PC-3 (cell line): Measurements from ENCODE around the gene ZEB2. TPM values are rescaled to one million over a fixed set of nuclear protein-coding genes. Genes with fewer than 3 reads are reported as not detected.

Source experiments
- ATAC-seq: fragments of 200-7000 bp; cut with Tn5 transposase; 2 replicates; pipeline ENCODE4 v1.9.1; 2020; ENCODE audit warnings: mild to moderate bottlenecking, moderate library complexity
- BruUV-seq: library from RNA; stranded (reverse); fragments of 400-500 nt; replicated peaks from 2 replicates; lab custom pipeline; 2021; lab: Mats Ljungman, UMichigan
- CTCF ChIA-PET: fragments of 300-600 bp; sonication (Branson Sonifier 250); formaldehyde crosslinking; loops from one replicate; lab custom pipeline; 2022; ENCODE audit warnings: antibody characterized with exemption; lab: Charles Lee
- POLR2A ChIA-PET: fragments of 300-600 bp; sonication (Branson Sonifier 250); formaldehyde crosslinking; loops from one replicate; lab custom pipeline; 2022; ENCODE audit warnings: antibody characterized with exemption; ENCODE audit not compliant: unreplicated experiment; lab: Charles Lee
- DNase-seq: peaks from one replicate; pipeline ENCODE4 v3.0.0-alpha.2; 2015
- H2AFZ ChIP-seq: fragments of 300-600 bp; sonication (generic); 2 replicates; pipeline ENCODE4 v1.6.0; 2016; ENCODE audit warnings: antibody characterized with exemption, low read length
- H3F3A ChIP-seq: fragments of 300-600 bp; sonication (generic); one replicate; pipeline ENCODE4 v1.6.0; 2017; ENCODE audit warnings: antibody characterized with exemption, low read length, control low read depth, mild to moderate bottlenecking; ENCODE audit not compliant: unreplicated experiment
- H3K27ac ChIP-seq: fragments of 300-600 bp; sonication (generic); 2 replicates; pipeline ENCODE4 v1.5.1; 2016; ENCODE audit warnings: mild to moderate bottlenecking, low read length
- H3K27me3 ChIP-seq: fragments of 300-600 bp; sonication (generic); 2 replicates; pipeline ENCODE4 v1.6.1; 2016; ENCODE audit warnings: low read length, mixed read lengths
- H3K36me3 ChIP-seq: fragments of 300-600 bp; sonication (generic); 2 replicates; pipeline ENCODE4 v1.6.1; 2016; ENCODE audit warnings: low read depth, mixed run types, low read length, mixed read lengths
- H3K4me1 ChIP-seq: fragments of 300-600 bp; sonication (generic); 2 replicates; pipeline ENCODE4 v1.5.1; 2016; ENCODE audit warnings: low read length; ENCODE audit not compliant: insufficient read depth
- H3K4me2 ChIP-seq: fragments of 300-600 bp; sonication (generic); 2 replicates; pipeline ENCODE4 v1.6.0; 2016; ENCODE audit warnings: low read length
- H3K4me3 ChIP-seq: fragments of 300-600 bp; sonication (generic); 2 replicates; pipeline ENCODE4 v1.5.1; 2016; ENCODE audit warnings: mild to moderate bottlenecking, low read length, mixed read lengths
- H3K79me2 ChIP-seq: fragments of 300-600 bp; sonication (generic); 2 replicates; pipeline ENCODE4 v1.6.1; 2017; ENCODE audit warnings: low read length, mixed read lengths
- H3K9ac ChIP-seq: fragments of 300-600 bp; sonication (generic); 2 replicates; pipeline ENCODE4 v1.6.0; 2016; ENCODE audit warnings: mild to moderate bottlenecking, low read length
- H3K9me2 ChIP-seq: fragments of 300-600 bp; sonication (generic); replicated peaks from 2 replicates; pipeline ENCODE4 v1.6.1; 2016; ENCODE audit warnings: mixed run types, low read length, mixed read lengths
- H3K9me3 ChIP-seq: fragments of 300-600 bp; sonication (generic); 2 replicates; pipeline ENCODE4 v1.6.1; 2016; ENCODE audit warnings: low read length, mixed read lengths
- H4K20me1 ChIP-seq: fragments of 300-600 bp; sonication (generic); 2 replicates; pipeline ENCODE4 v1.6.1; 2016; ENCODE audit warnings: low read length, mixed read lengths
- EZH2 ChIP-seq: fragments of 300-600 bp; sonication (generic); IDR thresholded peaks from one replicate; pipeline ENCODE4 v1.6.1; 2017; ENCODE audit warnings: antibody characterized with exemption, mild to moderate bottlenecking, low read length; ENCODE audit not compliant: unreplicated experiment
- EZH2phosphoT487 ChIP-seq: fragments of 300-600 bp; sonication (generic); IDR thresholded peaks from 2 replicates; pipeline ENCODE4 v1.6.1; 2018; ENCODE audit warnings: mild to moderate bottlenecking, antibody characterized with exemption, low read length, borderline replicate concordance
- intact Hi-C: fragments of 100-400 bp; cut with micrococcal nuclease; formaldehyde crosslinking; loops from 2 replicates; pipeline ENCODE4 v1.9.0; 2023
- total RNA-seq: library from RNA; depleted of rRNA; stranded (reverse); fragments of >200 nt; gene quantifications from 2 replicates; pipeline ENCODE4 v1.2.3, GENCODE V29; 2014
- TF ChIP-seq, protein P1 (sequence below): fragments of 300-600 bp; sonication (generic); conservative IDR thresholded peaks from 2 replicates; pipeline ENCODE4 v1.5.1; 2017; ENCODE audit warnings: antibody characterized with exemption, low read depth, mild to moderate bottlenecking, low read length

The ZEB2 gene
- total RNA-seq, 1 experiment from 2014 or later, result 1.1 TPM

DNA sequence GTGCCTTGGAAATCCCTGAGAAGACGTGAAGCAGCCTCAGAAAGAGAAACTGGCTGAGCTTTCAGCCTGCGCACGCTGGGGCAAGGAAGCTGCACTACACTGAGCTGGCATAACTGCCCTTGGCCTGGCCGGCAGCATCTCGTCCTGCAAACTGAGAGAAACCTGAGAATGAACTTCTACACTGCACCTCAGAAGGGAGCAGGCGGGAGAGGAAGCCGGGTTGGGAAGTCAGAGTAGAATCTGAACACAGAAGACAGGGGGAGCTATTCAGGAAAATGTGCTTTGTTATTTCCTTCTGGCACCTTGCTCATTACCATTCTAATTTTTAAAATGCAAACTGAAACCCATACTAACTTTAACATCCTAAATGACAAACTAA is 70.9 kb downstream of the ZEB2 start:
- Histone ChIP-seq H3K79me2 (no peaks in the 10 kb centered on the region), H3K9me2 (no peaks in the 10 kb centered on the region), H2AFZ (no peak overlapping the region), H3K4me1 (no peaks in the 10 kb centered on the region), H3K27ac (no peak overlapping the region), H3K9ac (no peak overlapping the region), H3K27me3 (no peaks in the 10 kb centered on the region), H3F3A (no peaks in the 10 kb centered on the region), H3K36me3 (no peaks in the 10 kb centered on the region), H3K4me2 (no peak overlapping the region), H4K20me1 (no peaks in the 10 kb centered on the region), H3K9me3 (no peaks in the 10 kb centered on the region), H3K4me3 (no peak overlapping the region)
- CTCF ChIA-PET, result no interaction called here
- TF ChIP-seq EZH2 (no peak), EZH2phosphoT487 (no peak)
- TF ChIP-seq, protein P1, sequence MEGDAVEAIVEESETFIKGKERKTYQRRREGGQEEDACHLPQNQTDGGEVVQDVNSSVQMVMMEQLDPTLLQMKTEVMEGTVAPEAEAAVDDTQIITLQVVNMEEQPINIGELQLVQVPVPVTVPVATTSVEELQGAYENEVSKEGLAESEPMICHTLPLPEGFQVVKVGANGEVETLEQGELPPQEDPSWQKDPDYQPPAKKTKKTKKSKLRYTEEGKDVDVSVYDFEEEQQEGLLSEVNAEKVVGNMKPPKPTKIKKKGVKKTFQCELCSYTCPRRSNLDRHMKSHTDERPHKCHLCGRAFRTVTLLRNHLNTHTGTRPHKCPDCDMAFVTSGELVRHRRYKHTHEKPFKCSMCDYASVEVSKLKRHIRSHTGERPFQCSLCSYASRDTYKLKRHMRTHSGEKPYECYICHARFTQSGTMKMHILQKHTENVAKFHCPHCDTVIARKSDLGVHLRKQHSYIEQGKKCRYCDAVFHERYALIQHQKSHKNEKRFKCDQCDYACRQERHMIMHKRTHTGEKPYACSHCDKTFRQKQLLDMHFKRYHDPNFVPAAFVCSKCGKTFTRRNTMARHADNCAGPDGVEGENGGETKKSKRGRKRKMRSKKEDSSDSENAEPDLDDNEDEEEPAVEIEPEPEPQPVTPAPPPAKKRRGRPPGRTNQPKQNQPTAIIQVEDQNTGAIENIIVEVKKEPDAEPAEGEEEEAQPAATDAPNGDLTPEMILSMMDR, result no peak; the same call in 1 of the 2 replicates
- POLR2A ChIA-PET, result no interaction called here
- ATAC-seq (no peak), DNase-seq (no peak)
- intact Hi-C loops, result no loop called here
- no TSS peak for BruUV-seq

DNA sequence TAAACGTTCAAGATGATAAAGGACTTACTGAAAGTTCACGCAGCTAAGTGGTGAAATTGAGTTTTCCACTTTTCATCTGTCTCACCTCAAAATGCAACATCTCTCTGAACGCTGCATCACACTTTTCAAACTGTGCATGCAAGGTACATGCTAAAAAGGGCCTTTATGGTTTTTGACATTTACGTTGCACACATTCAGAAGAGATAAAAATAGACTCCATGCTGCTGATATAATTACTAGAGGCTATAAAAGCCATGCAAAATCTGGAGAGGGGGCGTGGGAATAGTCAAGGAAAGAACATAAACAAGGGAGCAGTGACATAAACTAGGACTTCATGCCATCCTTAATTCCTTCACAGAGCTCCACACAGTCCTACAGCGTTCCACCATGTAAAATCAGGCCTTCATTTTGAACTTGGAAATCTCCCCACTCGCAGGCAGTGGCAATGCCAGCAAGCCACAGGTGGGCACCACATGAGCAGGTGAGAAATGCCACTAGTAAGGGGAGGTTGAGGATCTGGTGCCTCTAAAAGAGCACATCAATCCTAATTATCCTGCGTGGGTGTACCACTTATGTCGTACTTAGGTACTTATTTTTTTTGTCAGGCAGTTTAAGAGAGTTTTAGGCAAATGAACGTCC is 71.4 kb downstream of the ZEB2 start:
- no peaks in the 10 kb centered on the region for H3F3A ChIP-seq
- no peak for TF ChIP-seq EZH2phosphoT487
- TF ChIP-seq, protein P1, result no peak
- TF ChIP-seq EZH2, result no peak
- H4K20me1 ChIP-seq, result no peaks in the 10 kb centered on the region
- no peaks in the 10 kb centered on the region for H3K9me2 ChIP-seq
- H3K9ac ChIP-seq, result no peak overlapping the region
- no peak overlapping the region for H3K4me3 ChIP-seq
- ChIA-PET CTCF (no interaction called here), POLR2A (no interaction called here)
- no peak overlapping the region for H3K4me2 ChIP-seq
- no peak for ATAC-seq
- BruUV-seq, result no TSS peak
- no peak overlapping the region for H2AFZ ChIP-seq
- no peaks in the 10 kb centered on the region for H3K36me3 ChIP-seq
- no peak overlapping the region for H3K27ac ChIP-seq
- no peaks in the 10 kb centered on the region for H3K4me1 ChIP-seq
- H3K9me3 ChIP-seq, result no peaks in the 10 kb centered on the region
- DNase-seq, result no peak
- no peaks in the 10 kb centered on the region for H3K27me3 ChIP-seq
- no peaks in the 10 kb centered on the region for H3K79me2 ChIP-seq
- intact Hi-C loops, result no loop called here

DNA sequence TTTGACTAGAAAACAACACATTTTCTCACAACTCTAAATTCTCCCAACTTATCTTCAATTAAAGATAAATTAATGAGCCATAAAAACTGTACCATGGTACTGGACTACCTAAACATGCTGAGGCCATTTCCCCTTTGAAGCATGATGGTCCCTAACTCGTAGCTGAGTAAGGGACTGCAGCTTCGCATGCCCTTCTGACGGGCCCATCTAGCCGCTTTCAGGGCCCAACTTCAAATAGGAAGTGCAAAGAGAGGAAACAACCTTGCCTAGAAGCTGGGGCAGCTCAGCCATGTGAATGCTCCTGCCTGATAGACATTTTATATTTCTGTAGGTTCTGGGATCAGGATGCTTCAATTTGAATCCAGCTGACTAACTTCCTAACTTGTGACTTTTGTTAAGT is 72.4 kb downstream of the ZEB2 start:
- CTCF ChIA-PET, result no interaction called here
- no TSS peak for BruUV-seq
- no peak for ATAC-seq
- Histone ChIP-seq H3K36me3 (no peaks in the 10 kb centered on the region), H3K9ac (no peak overlapping the region), H3K9me3 (no peaks in the 10 kb centered on the region), H3K27ac (no peak overlapping the region), H3F3A (no peaks in the 10 kb centered on the region), H3K27me3 (no peaks in the 10 kb centered on the region), H3K79me2 (no peaks in the 10 kb centered on the region), H3K4me1 (no peaks in the 10 kb centered on the region), H3K4me3 (no peak overlapping the region), H2AFZ (no peak overlapping the region), H4K20me1 (no peaks in the 10 kb centered on the region), H3K4me2 (no peak overlapping the region), H3K9me2 (no peaks in the 10 kb centered on the region)
- POLR2A ChIA-PET, result no interaction called here
- DNase-seq, result no peak
- intact Hi-C loops, result no loop called here
- TF ChIP-seq EZH2phosphoT487 (no peak), EZH2 (no peak)
- TF ChIP-seq, protein P1, result no peak
